ENCODE results near the gene POU2F1.
"Not testable (repeated sequence)": the region's sequence is repeated elsewhere in the genome, so short reads cannot be mapped to it uniquely, and the experiment has no call there.

POU2F1 gene

GRCh38 chr1:167194182-167194581, 26.5 kb upstream of the POU2F1 start:
- Histone ChIP-seq H3K36me3 (ENCODE audit: control insufficient read depth, insufficient read depth, low read length) (no peaks in the 10 kb centered on the region), H3K9ac (ENCODE audit: low read length) (no peak overlapping the region), H3K4me1 (ENCODE audit: control insufficient read depth, insufficient read depth, low read length) (no peaks in the 10 kb centered on the region), H3K4me3 (ENCODE audit: low read length) (no peak overlapping the region), H3K27me3 (ENCODE audit: control insufficient read depth, insufficient read depth, low read length) (no peaks in the 10 kb centered on the region), H3K27ac (ENCODE audit: low read depth, low read length) (no peak overlapping the region)

DNA sequence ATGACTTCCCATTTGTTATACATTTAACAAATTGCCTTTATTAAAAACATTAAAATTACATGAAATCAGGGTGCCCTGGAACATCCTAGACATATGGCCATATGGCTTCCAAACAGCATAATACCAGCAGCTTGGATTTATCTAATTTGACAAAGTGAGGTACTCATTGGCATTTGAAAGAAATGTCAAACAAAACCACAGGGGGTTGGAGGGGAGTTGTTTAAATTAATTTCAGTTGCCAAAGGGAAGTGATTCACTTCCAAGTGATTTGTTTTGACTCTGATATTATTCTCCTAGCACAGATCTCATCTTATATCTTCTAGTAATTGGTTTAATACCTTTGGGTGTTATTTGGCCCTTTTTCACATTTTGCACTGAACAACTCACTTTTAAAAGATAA, 24.5 kb upstream of the POU2F1 start:
- Histone ChIP-seq H3K9ac (ENCODE audit: low read length) (no peak overlapping the region), H3K27ac (ENCODE audit: low read depth, low read length) (no peak overlapping the region)

GRCh38 chr1:167197236-167197635, 23.4 kb upstream of the POU2F1 start:
- H3K36me3 ChIP-seq (ENCODE audit: control insufficient read depth, insufficient read depth, low read length) = no peaks in the 10 kb centered on the region
- no peaks in the 10 kb centered on the region for H3K4me1 ChIP-seq (ENCODE audit: control insufficient read depth, insufficient read depth, low read length)
- no peak overlapping the region for H3K27ac ChIP-seq (ENCODE audit: low read depth, low read length)
- no peak overlapping the region for H3K9ac ChIP-seq (ENCODE audit: low read length)
- no peaks in the 10 kb centered on the region for H3K27me3 ChIP-seq (ENCODE audit: control insufficient read depth, insufficient read depth, low read length)
- no peak overlapping the region for H3K4me3 ChIP-seq (ENCODE audit: low read length)

More for the DNA sequence above, 24.5 kb upstream of the POU2F1 start:
- H3K27me3 ChIP-seq (ENCODE audit: control insufficient read depth, insufficient read depth, low read length) = no peaks in the 10 kb centered on the region
- no peaks in the 10 kb centered on the region for H3K36me3 ChIP-seq (ENCODE audit: control insufficient read depth, insufficient read depth, low read length)
- no peak overlapping the region for H3K4me3 ChIP-seq (ENCODE audit: low read length)
- H3K4me1 ChIP-seq (ENCODE audit: control insufficient read depth, insufficient read depth, low read length) = no peaks in the 10 kb centered on the region

DNA sequence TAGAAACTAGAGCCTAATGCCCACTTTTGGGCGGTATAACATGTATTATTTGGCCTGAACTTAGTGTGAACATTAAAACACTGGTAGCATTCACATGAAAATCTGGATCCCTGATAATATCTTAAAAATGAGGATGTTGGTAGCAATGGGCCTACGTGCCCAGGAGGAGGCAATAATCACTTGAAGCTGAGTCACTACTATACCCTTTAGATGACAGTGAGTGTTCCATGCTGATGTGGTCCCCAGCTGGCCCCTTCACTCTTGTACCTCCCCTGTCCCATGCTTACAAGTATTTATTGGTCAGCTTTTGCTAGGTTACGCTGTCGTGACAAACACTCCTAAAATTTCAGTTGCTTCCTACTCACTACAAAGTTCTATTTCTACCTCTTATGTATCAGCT, 23.0 kb upstream of the POU2F1 start:
- H3K4me3 ChIP-seq (ENCODE audit: low read length) = no peak overlapping the region
- H3K27ac ChIP-seq (ENCODE audit: low read depth, low read length) = no peak overlapping the region
- no peak overlapping the region for H3K9ac ChIP-seq (ENCODE audit: low read length)
- no peaks in the 10 kb centered on the region for H3K4me1 ChIP-seq (ENCODE audit: control insufficient read depth, insufficient read depth, low read length)
- no peaks in the 10 kb centered on the region for H3K36me3 ChIP-seq (ENCODE audit: control insufficient read depth, insufficient read depth, low read length)
- H3K27me3 ChIP-seq (ENCODE audit: control insufficient read depth, insufficient read depth, low read length) = no peaks in the 10 kb centered on the region

DNA sequence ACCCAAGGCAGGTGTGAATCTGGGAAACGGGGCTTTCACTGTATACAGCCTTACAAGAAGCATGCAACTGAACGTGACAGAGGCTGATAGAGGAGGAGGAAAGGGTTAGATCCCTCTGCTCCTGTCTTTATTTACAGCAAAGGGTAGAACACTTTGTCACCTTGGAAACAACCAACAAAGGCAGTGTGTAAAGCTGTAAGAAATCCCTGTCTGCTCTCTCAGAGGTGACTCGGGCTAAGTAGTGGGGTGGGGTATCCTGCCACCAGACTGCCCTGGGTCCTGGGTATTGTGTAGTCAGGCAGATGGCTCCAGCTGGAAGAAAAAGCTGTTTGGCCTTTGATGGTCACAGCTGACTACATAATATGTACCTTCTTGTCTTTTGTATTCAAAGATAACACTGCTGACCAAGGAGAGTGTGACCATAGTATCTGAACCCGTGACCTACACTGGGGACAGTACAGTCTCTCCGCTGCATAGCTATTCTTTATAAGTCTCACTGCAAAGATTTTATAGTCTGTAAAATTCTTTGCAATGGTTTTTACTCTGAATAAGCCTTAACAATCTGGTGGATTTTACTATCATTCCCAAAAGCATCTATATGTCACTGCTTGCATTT, 22.1 kb upstream of the POU2F1 start:
- Histone ChIP-seq H3K4me3 (ENCODE audit: low read length) (no peak overlapping the region), H3K9ac (ENCODE audit: low read length) (no peak overlapping the region), H3K4me1 (ENCODE audit: control insufficient read depth, insufficient read depth, low read length) (no peaks in the 10 kb centered on the region), H3K27ac (ENCODE audit: low read depth, low read length) (no peak overlapping the region), H3K36me3 (ENCODE audit: control insufficient read depth, insufficient read depth, low read length) (no peaks in the 10 kb centered on the region), H3K27me3 (ENCODE audit: control insufficient read depth, insufficient read depth, low read length) (no peaks in the 10 kb centered on the region)

DNA sequence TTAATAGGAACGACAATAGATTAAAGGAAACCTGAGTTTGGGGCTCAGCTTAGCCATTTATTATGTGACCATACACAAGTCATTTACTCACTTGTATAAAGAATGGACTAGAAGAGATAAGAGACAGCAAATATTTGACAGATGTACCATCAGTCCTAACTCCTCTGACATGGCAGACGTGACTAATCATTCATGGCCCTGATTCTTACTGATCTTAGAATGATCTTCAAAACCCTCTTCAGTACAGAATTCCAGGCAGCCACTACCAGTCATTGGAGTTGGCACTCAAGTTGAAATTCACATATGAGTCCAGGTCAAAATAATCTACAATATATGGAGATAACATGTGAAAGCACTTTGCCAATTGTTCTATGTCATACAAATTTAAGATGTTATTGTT, 21.0 kb upstream of the POU2F1 start:
- H3K9ac ChIP-seq (ENCODE audit: low read length) = no peak overlapping the region
- no peaks in the 10 kb centered on the region for H3K4me1 ChIP-seq (ENCODE audit: control insufficient read depth, insufficient read depth, low read length)
- H3K4me3 ChIP-seq (ENCODE audit: low read length) = no peak overlapping the region
- H3K27ac ChIP-seq (ENCODE audit: low read depth, low read length) = no peak overlapping the region
- H3K36me3 ChIP-seq (ENCODE audit: control insufficient read depth, insufficient read depth, low read length) = no peaks in the 10 kb centered on the region
- H3K27me3 ChIP-seq (ENCODE audit: control insufficient read depth, insufficient read depth, low read length) = no peaks in the 10 kb centered on the region

- H3K27ac ChIP-seq (ENCODE audit: low read depth, low read length) = no peak overlapping the region
- no peaks in the 10 kb centered on the region for H3K27me3 ChIP-seq (ENCODE audit: control insufficient read depth, insufficient read depth, low read length)
- H3K36me3 ChIP-seq (ENCODE audit: control insufficient read depth, insufficient read depth, low read length) = no peaks in the 10 kb centered on the region
- no peak overlapping the region for H3K9ac ChIP-seq (ENCODE audit: low read length)
- no peaks in the 10 kb centered on the region for H3K4me1 ChIP-seq (ENCODE audit: control insufficient read depth, insufficient read depth, low read length)
- no peak overlapping the region for H3K4me3 ChIP-seq (ENCODE audit: low read length)
Observed at GRCh38 chr1:167200272-167200671, 20.4 kb upstream of the POU2F1 start.

DNA sequence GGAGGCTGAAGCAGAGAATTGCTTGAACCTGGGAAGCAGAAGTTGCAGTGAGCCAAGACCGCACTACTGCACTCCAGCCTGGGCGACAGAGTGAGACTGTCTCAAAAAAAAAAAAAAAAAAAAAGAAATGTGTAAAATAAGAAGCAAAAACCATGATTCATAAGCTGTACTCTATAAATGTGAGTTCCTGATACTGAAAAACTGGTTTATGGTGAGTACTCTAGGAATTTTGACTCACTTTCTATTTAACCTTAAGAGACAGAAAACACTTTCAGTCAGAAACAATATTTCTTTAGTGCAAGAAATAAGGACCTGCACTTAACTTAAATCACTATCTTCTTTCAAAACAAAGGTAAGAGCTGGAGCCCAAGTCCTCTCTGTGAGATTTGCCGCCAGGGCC, 19.9 kb upstream of the POU2F1 start:
- Histone ChIP-seq H3K9ac (ENCODE audit: low read length) (no peak overlapping the region), H3K4me3 (ENCODE audit: low read length) (no peak overlapping the region), H3K27ac (ENCODE audit: low read depth, low read length) (no peak overlapping the region)

DNA sequence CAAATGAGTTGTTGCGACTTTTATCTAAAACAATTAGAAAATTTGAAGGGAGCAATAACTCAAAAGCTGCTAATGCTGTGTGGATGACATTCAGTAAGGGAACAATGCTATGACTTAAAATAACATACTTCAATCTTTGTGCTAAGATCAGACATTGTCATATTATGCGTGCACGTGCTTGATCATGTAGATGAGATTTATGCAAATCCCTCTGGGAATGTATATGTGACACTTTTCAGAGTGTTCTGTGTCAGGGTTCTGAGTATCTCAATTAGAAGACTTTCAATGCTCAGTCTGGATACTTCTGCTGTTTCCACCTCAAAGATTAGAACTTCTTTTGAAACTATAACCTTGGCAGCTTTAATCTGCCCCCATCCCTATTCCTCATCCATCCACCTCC, 18.6 kb upstream of the POU2F1 start:
- H3K4me3 ChIP-seq (ENCODE audit: low read length) = no peak overlapping the region
- H3K27ac ChIP-seq (ENCODE audit: low read depth, low read length) = no peak overlapping the region
- H3K4me1 ChIP-seq (ENCODE audit: control insufficient read depth, insufficient read depth, low read length) = no peaks in the 10 kb centered on the region
- no peaks in the 10 kb centered on the region for H3K36me3 ChIP-seq (ENCODE audit: control insufficient read depth, insufficient read depth, low read length)
- H3K27me3 ChIP-seq (ENCODE audit: control insufficient read depth, insufficient read depth, low read length) = no peaks in the 10 kb centered on the region
- no peak overlapping the region for H3K9ac ChIP-seq (ENCODE audit: low read length)

More for the DNA sequence above, 19.9 kb upstream of the POU2F1 start:
- no peaks in the 10 kb centered on the region for H3K27me3 ChIP-seq (ENCODE audit: control insufficient read depth, insufficient read depth, low read length)
- no peaks in the 10 kb centered on the region for H3K4me1 ChIP-seq (ENCODE audit: control insufficient read depth, insufficient read depth, low read length)
- no peaks in the 10 kb centered on the region for H3K36me3 ChIP-seq (ENCODE audit: control insufficient read depth, insufficient read depth, low read length)

DNA sequence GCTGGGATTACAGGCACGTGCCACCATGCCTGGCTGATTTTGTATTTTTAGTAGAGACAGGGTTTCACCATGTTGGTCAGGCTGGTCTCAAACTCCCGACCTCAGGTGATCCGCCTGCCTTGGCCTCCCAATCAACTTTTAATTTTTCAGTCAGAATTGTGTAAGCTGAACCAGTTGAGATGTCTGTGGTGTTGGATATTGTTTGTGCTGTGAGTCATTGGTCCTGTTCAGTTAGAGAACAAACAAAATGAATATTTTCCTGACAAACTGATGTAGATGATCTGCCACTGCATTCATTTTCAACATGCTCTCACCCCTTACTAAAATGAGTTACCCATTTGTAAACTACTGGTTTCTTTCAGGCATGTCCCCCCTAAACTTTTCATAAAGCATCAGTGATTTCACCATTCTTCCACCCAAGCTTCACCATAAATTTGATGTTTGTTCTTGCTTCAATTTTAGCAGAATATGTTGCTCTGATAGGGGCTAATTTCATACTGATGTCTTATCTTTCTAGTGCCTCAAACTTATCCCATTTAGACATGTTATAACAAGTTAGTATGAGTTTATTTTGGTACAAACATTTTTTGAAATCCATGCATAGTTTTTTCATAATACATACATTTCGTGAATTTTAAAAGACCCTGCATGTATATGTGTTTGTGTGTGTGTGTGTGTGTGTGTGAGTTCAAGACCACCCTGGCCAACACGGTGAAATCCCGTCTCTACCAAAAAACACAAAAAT, 15.2 kb upstream of the POU2F1 start:
- H3K27ac ChIP-seq (ENCODE audit: low read depth, low read length); H3K4me3 ChIP-seq (ENCODE audit: low read length); H3K9ac ChIP-seq (ENCODE audit: low read length); H3K36me3 ChIP-seq (ENCODE audit: control insufficient read depth, insufficient read depth, low read length); H3K27me3 ChIP-seq (ENCODE audit: control insufficient read depth, insufficient read depth, low read length); H3K4me1 ChIP-seq (ENCODE audit: control insufficient read depth, insufficient read depth, low read length): not testable (repeated sequence)

DNA sequence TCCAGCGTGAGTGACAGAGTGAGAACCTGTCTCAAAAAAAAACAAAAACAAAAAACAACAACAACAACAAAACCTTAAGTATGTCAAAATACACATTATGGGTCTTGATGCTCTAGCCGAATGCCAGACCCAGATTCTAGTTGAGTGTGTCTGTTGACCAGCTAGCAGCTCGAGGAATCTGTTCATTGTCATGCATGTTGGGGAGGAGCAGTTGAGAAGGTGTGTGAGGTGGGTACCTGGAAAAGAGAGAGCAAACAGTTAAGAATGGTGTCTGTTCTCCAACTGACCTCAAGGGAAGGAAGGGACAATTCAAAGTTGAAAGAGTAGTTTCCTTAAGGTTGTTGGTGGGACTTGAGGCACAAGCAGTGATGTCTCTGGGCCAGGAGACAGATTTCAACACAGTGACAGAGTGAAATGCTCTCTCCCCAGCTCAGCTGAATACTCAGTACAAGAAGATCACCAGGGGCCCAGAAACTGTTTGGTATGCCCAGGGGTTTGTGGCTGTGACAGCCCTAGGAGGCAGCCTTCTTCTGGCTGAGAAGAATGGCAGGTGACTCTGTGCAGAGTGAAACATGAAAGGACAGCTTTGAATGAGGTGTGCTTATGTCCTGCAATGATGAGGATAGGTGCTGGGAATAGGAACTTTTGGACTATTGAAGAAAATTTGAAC, 14.4 kb upstream of the POU2F1 start:
- H3K27me3 ChIP-seq (ENCODE audit: control insufficient read depth, insufficient read depth, low read length) = no peaks in the 10 kb centered on the region
- no peaks in the 10 kb centered on the region for H3K4me1 ChIP-seq (ENCODE audit: control insufficient read depth, insufficient read depth, low read length)
- H3K9ac ChIP-seq (ENCODE audit: low read length) = no peak overlapping the region
- H3K27ac ChIP-seq (ENCODE audit: low read depth, low read length) = no peak overlapping the region
- no peak overlapping the region for H3K4me3 ChIP-seq (ENCODE audit: low read length)
- no peaks in the 10 kb centered on the region for H3K36me3 ChIP-seq (ENCODE audit: control insufficient read depth, insufficient read depth, low read length)

DNA sequence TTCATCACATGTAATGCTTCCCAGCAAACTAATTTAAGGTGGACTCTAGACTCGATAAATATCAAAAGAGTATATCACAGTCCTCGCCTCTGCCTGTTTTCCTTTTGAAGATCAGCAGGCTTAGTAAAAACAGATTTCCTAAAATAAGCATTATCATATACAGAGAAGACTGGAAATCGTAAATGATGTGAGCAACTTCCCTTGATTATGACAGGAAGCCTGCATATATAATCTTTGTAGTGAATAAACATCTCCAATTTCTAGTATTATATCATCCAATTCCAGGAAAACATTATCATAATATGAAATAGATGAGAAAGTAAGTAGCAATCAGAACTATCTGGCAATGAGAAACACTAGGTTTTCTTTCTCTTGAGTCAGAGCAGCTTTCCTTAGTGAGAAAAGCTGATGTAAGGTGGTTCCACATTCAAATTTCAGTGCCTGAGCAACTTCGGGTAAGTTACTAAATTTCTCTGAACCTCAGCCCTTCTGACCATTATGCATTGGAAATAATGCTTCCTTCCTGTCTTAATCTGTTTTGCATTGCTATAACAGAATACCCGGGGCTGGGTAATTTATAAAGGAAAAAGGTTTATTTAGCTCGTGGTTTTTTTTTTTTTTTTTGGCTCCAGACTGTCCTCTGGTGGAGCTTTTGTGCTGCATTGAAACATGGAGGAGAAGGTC, 12.6 kb upstream of the POU2F1 start:
- H3K4me1 ChIP-seq (ENCODE audit: control insufficient read depth, insufficient read depth, low read length) = no peaks in the 10 kb centered on the region
- H3K9ac ChIP-seq (ENCODE audit: low read length) = no peak overlapping the region
- H3K27ac ChIP-seq (ENCODE audit: low read depth, low read length) = no peak overlapping the region
- H3K27me3 ChIP-seq (ENCODE audit: control insufficient read depth, insufficient read depth, low read length) = no peaks in the 10 kb centered on the region
- no peaks in the 10 kb centered on the region for H3K36me3 ChIP-seq (ENCODE audit: control insufficient read depth, insufficient read depth, low read length)
- H3K4me3 ChIP-seq (ENCODE audit: low read length) = no peak overlapping the region

All from rectal smooth muscle tissue (tissue), 1 donor.